Right cardiac atrium (tissue), 5 donors: ENCODE data around the gene ADORA1. TPM values are rescaled to one million over a fixed set of nuclear protein-coding genes. Genes with fewer than 3 reads are reported as not detected.
A peak's percentile ranks its signal among the peaks of the same experiment; 100 is the strongest.

Experiments
- ATAC-seq, 2 donors: fragments of 200-7000 bp; cut with Tn5 transposase; one replicate each; pipeline versions ENCODE4 v1.8.0 to v1.9.1; 2020; ENCODE audit warnings: moderate library complexity in 2 of 2, mild to moderate bottlenecking in 1 of 2
- DNase-seq, 3 donors: peaks; one replicate each; pipeline ENCODE4 v3.0.0-alpha.2; 2020
- H3K27ac ChIP-seq: one replicate; pipeline ENCODE4 v1.5.1; 2013; ENCODE audit warnings: mild to moderate bottlenecking, low read length, control low read depth, moderate library complexity
- H3K27me3 ChIP-seq: one replicate; pipeline ENCODE4 v1.6.1; 2013; ENCODE audit not compliant: control insufficient read depth, insufficient read depth
- H3K4me1 ChIP-seq: one replicate; pipeline ENCODE4 v1.6.1; 2013; ENCODE audit warnings: low read length; ENCODE audit not compliant: control insufficient read depth, insufficient read depth
- H3K4me3 ChIP-seq: one replicate; pipeline ENCODE4 v1.5.1; 2013; ENCODE audit warnings: low read length, control low read depth
- H3K9me3 ChIP-seq: one replicate; pipeline ENCODE4 v1.6.1; 2013; ENCODE audit warnings: low read length; ENCODE audit not compliant: control insufficient read depth
- WGBS: extraction: QIAGEN DNeasy Blood & Tissue Kit; methylation state at CpG from one replicate; pipeline ENCODE4 v1.1.7; 2013; 5-methylcytosine and 5-hydroxymethylcytosine counted together
- intact Hi-C, 4 donors: fragments of 100-400 bp; cut with DNase I; formaldehyde crosslinking; loops; one replicate each; pipeline versions ENCODE4 v1.11.0 to v1.14.0; 2022 to 2023
- polyA plus RNA-seq: library from polyadenylated mRNA; stranded (reverse); fragments of 200-250 nt; gene quantifications from one replicate; pipeline ENCODE4 v1.2.3, GENCODE V29; 2013
- total RNA-seq, 4 donors: library from RNA; stranded (reverse); fragmentation: NEBNext Ultra II Directional; extraction: Animal tissue kit (Norgen Biotek cat#: 25700); gene quantifications; one replicate each; pipeline ENCODE4 v1.2.1, GENCODE V29; 2021
- donor health status: healthy with polysubstance abuse.
- donor health status: DM: no; HTN: yes; CAD: no.
- donor health status: DM: no; HTN: no; CAD: no.
- donor health status: DM: no; HTN: yes; CAD: no; lungs with severe emphysema.
- donor health status: DM: yes; HTN: yes; CAD: no.

The ADORA1 gene
- total and polyA plus RNA-seq, 5 donors = 14.8 to 32.9 (median 23.5) TPM

- 81% methylated on average over 6 of the region's 6 CpGs for WGBS
- ATAC-seq = no peak
- H3K27ac ChIP-seq = peak overlapping the region; percentile 1
Measured at GRCh38 chr1:203199481-203199815, 71.9 kb downstream of the ADORA1 start.

GRCh38 chr1:203199816-203200571, 72.5 kb downstream of the ADORA1 start:
- no peaks in the 10 kb centered on the region for H3K27me3 ChIP-seq
- peak overlapping the region; percentile 63 for H3K27ac ChIP-seq
- H3K9me3 ChIP-seq = no peaks in the 10 kb centered on the region
- H3K4me3 ChIP-seq = no peak overlapping the region
- H3K4me1 ChIP-seq = peaks cover 11% of the 10 kb centered on the region
- intact Hi-C loops = no loop called here
- peak in 2 of 3 donors; percentile 51 to 69 for DNase-seq
- peak; percentile 73 to 74 for ATAC-seq
- WGBS = 30% methylated on average over 8 of the region's 8 CpGs

More at GRCh38 chr1:203199481-203199815, 71.9 kb downstream of the ADORA1 start:
- Histone ChIP-seq H3K4me3 (no peak overlapping the region), H3K27me3 (no peaks in the 10 kb centered on the region), H3K4me1 (peaks cover 11% of the 10 kb centered on the region), H3K9me3 (no peaks in the 10 kb centered on the region)
- intact Hi-C loops = no loop called here
- no peak for DNase-seq

GRCh38 chr1:203200916-203201315, 73.4 kb downstream of the ADORA1 start:
- H3K27ac ChIP-seq = peak overlapping the region; percentile 59
- H3K4me1 ChIP-seq = peaks cover 11% of the 10 kb centered on the region
- intact Hi-C loops = no loop called here
- H3K4me3 ChIP-seq = no peak overlapping the region
- H3K9me3 ChIP-seq = no peaks in the 10 kb centered on the region
- WGBS = 58% methylated on average over 1 of the region's 1 CpG
- H3K27me3 ChIP-seq = no peaks in the 10 kb centered on the region
- no peak for DNase-seq
- ATAC-seq = no peak

GRCh38 chr1:203201516-203202205, 74.1 kb downstream of the ADORA1 start:
- intact Hi-C loops = no loop called here
- H3K4me1 ChIP-seq = peaks cover 11% of the 10 kb centered on the region
- DNase-seq = no peak

GRCh38 chr1:203202431-203203245, 75.1 kb downstream of the ADORA1 start:
- Histone ChIP-seq H3K4me3 (no peak overlapping the region), H3K27me3 (no peaks in the 10 kb centered on the region), H3K27ac (peak overlapping the region; percentile 62), H3K4me1 (peaks cover 11% of the 10 kb centered on the region), H3K9me3 (no peaks in the 10 kb centered on the region)
- intact Hi-C loops = no loop called here
- peak; percentile 74 to 80 (median 77) for DNase-seq
- WGBS = 68% methylated on average over 15 of the region's 15 CpGs
- ATAC-seq = peak; percentile 78 to 84

More at GRCh38 chr1:203201516-203202205, 74.1 kb downstream of the ADORA1 start:
- whole genome bisulfite sequencing = 83% methylated on average over 10 of the region's 10 CpGs
- H3K4me3 ChIP-seq = no peak overlapping the region
- H3K9me3 ChIP-seq = no peaks in the 10 kb centered on the region
- ATAC-seq = no peak
- H3K27ac ChIP-seq = peak overlapping the region; percentile 44
- H3K27me3 ChIP-seq = no peaks in the 10 kb centered on the region

- H3K27me3 ChIP-seq = no peaks in the 10 kb centered on the region
- no peak overlapping the region for H3K4me3 ChIP-seq
- intact Hi-C loops = no loop called here
- H3K4me1 ChIP-seq = peaks cover 5% of the 10 kb centered on the region
- no peak for DNase-seq
- WGBS = 87% methylated on average over 2 of the region's 2 CpGs
- no peak for ATAC-seq
- no peak overlapping the region for H3K27ac ChIP-seq
- H3K9me3 ChIP-seq = no peaks in the 10 kb centered on the region
Measured at GRCh38 chr1:203204756-203205155, 77.2 kb downstream of the ADORA1 start.

- ATAC-seq = no peak
- 79% methylated on average over 5 of the region's 5 CpGs for WGBS
- intact Hi-C loops = no loop called here
Measured at GRCh38 chr1:203206129-203206687, 78.7 kb downstream of the ADORA1 start.

GRCh38 chr1:203207751-203208150, 80.2 kb downstream of the ADORA1 start:
- ATAC-seq (no peak), DNase-seq (no peak)
- WGBS = 91% methylated on average over 2 of the region's 2 CpGs
- no peak overlapping the region for H3K4me3 ChIP-seq
- no peaks in the 10 kb centered on the region for H3K27me3 ChIP-seq
- H3K9me3 ChIP-seq = no peaks in the 10 kb centered on the region
- H3K27ac ChIP-seq = no peak overlapping the region
- no peaks in the 10 kb centered on the region for H3K4me1 ChIP-seq
- intact Hi-C loops = loop anchor here in 1 of 4 donors (2.0 kb wide), 1 partner anchor 85 kb away; no protein-coding TSS in a partner anchor

More at GRCh38 chr1:203206129-203206687, 78.7 kb downstream of the ADORA1 start:
- H3K27me3 ChIP-seq = no peaks in the 10 kb centered on the region
- no peak for DNase-seq
- no peaks in the 10 kb centered on the region for H3K9me3 ChIP-seq
- H3K4me3 ChIP-seq = no peak overlapping the region
- no peak overlapping the region for H3K27ac ChIP-seq
- peaks cover under 1% of the 10 kb centered on the region for H3K4me1 ChIP-seq

GRCh38 chr1:203208181-203208580, 80.7 kb downstream of the ADORA1 start:
- no peak for ATAC-seq
- H3K4me3 ChIP-seq = no peak overlapping the region
- no peaks in the 10 kb centered on the region for H3K27me3 ChIP-seq
- H3K4me1 ChIP-seq = no peaks in the 10 kb centered on the region
- WGBS = 46% methylated on average over 1 of the region's 1 CpG
- no peak overlapping the region for H3K27ac ChIP-seq
- H3K9me3 ChIP-seq = no peaks in the 10 kb centered on the region
- no peak for DNase-seq
- intact Hi-C loops = loop anchor here in 1 of 4 donors (2.0 kb wide), 1 partner anchor 85 kb away; no protein-coding TSS in a partner anchor

GRCh38 chr1:203210350-203210749, 82.8 kb downstream of the ADORA1 start:
- no peaks in the 10 kb centered on the region for H3K27me3 ChIP-seq
- intact Hi-C loops = no loop called here
- no peak for ATAC-seq

More at GRCh38 chr1:203210350-203210749, 82.8 kb downstream of the ADORA1 start:
- Histone ChIP-seq H3K4me3 (no peak overlapping the region), H3K27ac (no peak overlapping the region), H3K9me3 (no peaks in the 10 kb centered on the region), H3K4me1 (no peaks in the 10 kb centered on the region)
- DNase-seq = no peak
